H1 (cell line): ENCODE results near the gene CD300A. TPM values are rescaled to one million over a fixed set of nuclear protein-coding genes. Genes with fewer than 3 reads are reported as not detected.
A peak's percentile ranks its signal among the peaks of the same experiment; 100 is the strongest.

Source experiments
- CTCF ChIA-PET: fragments of 300-600 bp; sonication (Branson Sonifier 250); formaldehyde crosslinking; loops from one replicate; lab custom pipeline; 2021; ENCODE audit not compliant: partially characterized antibody; lab: Charles Lee
- POLR2A ChIA-PET: fragments of 300-600 bp; sonication (Branson Sonifier 250); formaldehyde crosslinking; loops from one replicate; lab custom pipeline; 2021; ENCODE audit warnings: inconsistent platforms; ENCODE audit not compliant: partially characterized antibody; lab: Charles Lee
- DNase-seq, 2 experiments: peaks; one replicate each; pipeline versions ENCODE4 v3.0.0 to v3.0.0-alpha.2; 2010 to 2022; ENCODE audit warnings: low spot score in 2 of 2, low read depth in 1 of 2, mixed read lengths in 1 of 2
- FAIRE-seq: peaks from 2 replicates; lab custom pipeline; 2011; peaks lifted over from hg19 to GRCh38; lab: Jason Lieb, UNC
- H2AFZ ChIP-seq: 2 replicates; pipeline ENCODE4 v1.8.1; 2012; ENCODE audit warnings: low read length, inconsistent platforms
- H2AK5ac ChIP-seq: 2 replicates; pipeline ENCODE4 v1.6.1; 2013; ENCODE audit warnings: low read depth, low read length
- H2BK120ac ChIP-seq: replicated peaks from 2 replicates; pipeline ENCODE3; 2013; ENCODE audit warnings: low read depth, low read length, inconsistent platforms
- H2BK12ac ChIP-seq: 2 replicates; pipeline ENCODE4 v1.6.1; 2013; ENCODE audit warnings: low read depth, low read length
- H2BK15ac ChIP-seq: 2 replicates; pipeline ENCODE4 v1.6.1; 2013; ENCODE audit warnings: low read length
- H2BK20ac ChIP-seq: 2 replicates; pipeline ENCODE4 v1.6.1; 2013; ENCODE audit warnings: low read length
- H2BK5ac ChIP-seq: 2 replicates; pipeline ENCODE4 v1.6.1; 2013; ENCODE audit warnings: low read depth, low read length
- H3K14ac ChIP-seq: 2 replicates; pipeline ENCODE4 v1.6.1; 2013; ENCODE audit warnings: inconsistent platforms; ENCODE audit not compliant: insufficient read length
- H3K18ac ChIP-seq: 2 replicates; pipeline ENCODE4 v1.6.1; 2013; ENCODE audit warnings: low read length; ENCODE audit errors: extremely low read depth
- H3K23ac ChIP-seq: 2 replicates; pipeline ENCODE4 v1.6.1; 2013; ENCODE audit warnings: inconsistent platforms; ENCODE audit not compliant: insufficient read length
- H3K23me2 ChIP-seq: 2 replicates; pipeline ENCODE4 v1.6.1; 2013; ENCODE audit warnings: low read depth, low read length
- H3K27ac ChIP-seq: 2 replicates; pipeline ENCODE4 v1.6.1; 2011; ENCODE audit warnings: low read depth, low read length, inconsistent platforms
- H3K27me3 ChIP-seq, 4 experiments: replicated peaks in 1 of 4; 1 replicate in 1 of 4; 2 replicates in 3 of 4; pipeline versions ENCODE4 v1.6.1 to v1.8.1; 2011 to 2013; ENCODE audit warnings: low read length in 3 of 4, mild to moderate bottlenecking in 3 of 4, inconsistent platforms in 2 of 4, mixed read lengths in 2 of 4, moderate library complexity in 1 of 4; ENCODE audit not compliant: control insufficient read depth in 3 of 4, insufficient read depth in 3 of 4; ENCODE audit errors: extremely low read depth in 1 of 4
- H3K36me3 ChIP-seq, 4 experiments: 2 replicates each; pipeline versions ENCODE4 v1.6.1 to v1.8.1; 2011 to 2013; ENCODE audit warnings: mild to moderate bottlenecking in 4 of 4, low read length in 3 of 4, moderate library complexity in 2 of 4, control low read depth in 1 of 4, inconsistent platforms in 1 of 4; ENCODE audit not compliant: insufficient read depth in 4 of 4, control insufficient read depth in 2 of 4
- H3K4ac ChIP-seq: replicated peaks from 2 replicates; pipeline ENCODE3; 2013; ENCODE audit warnings: low read length, low read depth, mixed read lengths, inconsistent platforms; ENCODE audit not compliant: insufficient read length
- H3K4me1 ChIP-seq, 4 experiments: replicated peaks in 1 of 4; 1 replicate in 1 of 4; 2 replicates in 3 of 4; pipeline versions ENCODE4 v1.6.1 to v1.8.1; 2011 to 2013; ENCODE audit warnings: low read length in 3 of 4, inconsistent platforms in 2 of 4, mixed read lengths in 1 of 4; ENCODE audit not compliant: insufficient read depth in 4 of 4, control insufficient read depth in 3 of 4
- H3K4me2 ChIP-seq, 2 experiments: 2 replicates each; pipeline versions ENCODE4 v1.6.1 to v1.8.1; 2011 to 2013; ENCODE audit warnings: low read depth in 2 of 2, low read length in 2 of 2, control low read depth in 1 of 2, inconsistent platforms in 1 of 2, mild to moderate bottlenecking in 1 of 2; ENCODE audit not compliant: insufficient read depth in 1 of 2
- H3K4me3 ChIP-seq, 4 experiments: fragments of 200-600, 300-600 bp in 1 of 4; sonication (generic), shearing (Covaris generic), sonication (Bioruptor Twin) in 1 of 4; 2 replicates each; pipeline versions ENCODE4 v1.5.1 to v1.8.1; 2011 to 2016; ENCODE audit warnings: low read length in 4 of 4, low read depth in 3 of 4, control low read depth in 2 of 4, inconsistent platforms in 2 of 4, mild to moderate bottlenecking in 2 of 4, mixed read lengths in 1 of 4, moderate library complexity in 1 of 4; ENCODE audit not compliant: insufficient read depth in 2 of 4; ENCODE audit errors: extremely low read depth in 1 of 4
- H3K56ac ChIP-seq: replicated peaks from 2 replicates; pipeline ENCODE3; 2013; ENCODE audit warnings: low read depth, mild to moderate bottlenecking, mixed read lengths, low read length, inconsistent platforms; ENCODE audit not compliant: insufficient read length
- H3K79me1 ChIP-seq: 2 replicates; pipeline ENCODE4 v1.6.1; 2013; ENCODE audit warnings: low read depth, low read length, control low read depth
- H3K79me2 ChIP-seq, 2 experiments: 2 replicates each; pipeline versions ENCODE4 v1.6.1 to v1.8.1; 2012 to 2013; ENCODE audit warnings: low read length in 2 of 2, mild to moderate bottlenecking in 2 of 2, inconsistent platforms in 1 of 2; ENCODE audit not compliant: insufficient read depth in 2 of 2, control insufficient read depth in 1 of 2
- H3K9ac ChIP-seq, 4 experiments: replicated peaks in 1 of 4; 1 replicate in 1 of 4; 2 replicates in 3 of 4; pipeline versions ENCODE4 v1.6.1 to v1.8.1; 2011 to 2013; ENCODE audit warnings: low read depth in 3 of 4, low read length in 3 of 4, control low read depth in 2 of 4, mild to moderate bottlenecking in 2 of 4, moderate library complexity in 2 of 4, inconsistent platforms in 1 of 4; ENCODE audit errors: extremely low read depth in 1 of 4
- H3K9me3 ChIP-seq, 2 experiments: 2 replicates each; pipeline versions ENCODE4 v1.6.1 to v1.8.1; 2012 to 2013; ENCODE audit warnings: mild to moderate bottlenecking in 2 of 2, moderate library complexity in 2 of 2, control low read depth in 1 of 2, inconsistent platforms in 1 of 2, low read depth in 1 of 2, low read length in 1 of 2, mixed read lengths in 1 of 2; ENCODE audit not compliant: insufficient read depth in 2 of 2
- H4K20me1 ChIP-seq, 2 experiments: replicated peaks in 1 of 2; 2 replicates each; pipeline versions ENCODE3 to v1.8.1; 2011 to 2013; ENCODE audit warnings: inconsistent platforms in 2 of 2, low read length in 2 of 2, mild to moderate bottlenecking in 1 of 2; ENCODE audit not compliant: insufficient read depth in 2 of 2, control insufficient read depth in 1 of 2
- H4K5ac ChIP-seq: 2 replicates; pipeline ENCODE4 v1.6.1; 2013; ENCODE audit warnings: low read length, low read depth, mixed read lengths, inconsistent platforms; ENCODE audit not compliant: insufficient read length
- H4K8ac ChIP-seq: 2 replicates; pipeline ENCODE4 v1.8.0; 2013; ENCODE audit warnings: mild to moderate bottlenecking, moderate library complexity, low read length, inconsistent platforms; ENCODE audit not compliant: insufficient read depth; ENCODE audit errors: extremely low read depth
- H4K91ac ChIP-seq: replicated peaks from 2 replicates; pipeline ENCODE3; 2013; ENCODE audit warnings: low read length, mixed read lengths, inconsistent platforms; ENCODE audit not compliant: insufficient read length
- CREB1 ChIP-seq: IDR thresholded peaks from 2 replicates; pipeline ENCODE4 v1.6.1; 2012; ENCODE audit warnings: inconsistent platforms
- E2F6 ChIP-seq: IDR thresholded peaks from 2 replicates; pipeline ENCODE4 v1.6.1; 2012; ENCODE audit warnings: inconsistent platforms
- GTF2F1 ChIP-seq: IDR thresholded peaks from 2 replicates; pipeline ENCODE4 v1.6.1; 2012; ENCODE audit warnings: low read depth, low read length, improper control_type of control experiment, borderline replicate concordance
- JUN ChIP-seq: IDR thresholded peaks from 2 replicates; pipeline ENCODE4 v1.6.1; 2011; ENCODE audit warnings: low read depth, mild to moderate bottlenecking, improper control_type of control experiment, low read length
- KDM5A ChIP-seq: fragments of 200-600 bp; IDR thresholded peaks from 2 replicates; pipeline ENCODE4 v1.7.1; 2012; ENCODE audit warnings: mild to moderate bottlenecking, low read length, inconsistent platforms, mixed read lengths
- MAX ChIP-seq: IDR thresholded peaks from 2 replicates; pipeline ENCODE4 v1.6.1; 2012; ENCODE audit warnings: inconsistent platforms
- RNF2 ChIP-seq: fragments of 200-900, 300-1000 bp; sonication (generic); IDR thresholded peaks from 2 replicates; pipeline ENCODE4 v1.7.1; 2016; ENCODE audit warnings: borderline replicate concordance, low read depth, mild to moderate bottlenecking, antibody characterized with exemption, low read length; ENCODE audit not compliant: poor library complexity, severe bottlenecking; ENCODE audit errors: missing control alignments
- SIN3A ChIP-seq, 2 experiments: IDR thresholded peaks in 1 of 2; conservative IDR thresholded peaks in 1 of 2; 2 replicates each; pipeline ENCODE4 v1.6.1; 2011 to 2012; ENCODE audit warnings: low read length in 2 of 2, improper control_type of control experiment in 1 of 2, low read depth in 1 of 2, mild to moderate bottlenecking in 1 of 2
- SP4 ChIP-seq: IDR thresholded peaks from 2 replicates; pipeline ENCODE4 v1.6.1; 2012; ENCODE audit warnings: low read length, inconsistent platforms
- TEAD4 ChIP-seq: IDR thresholded peaks from 2 replicates; pipeline ENCODE4 v1.6.1; 2012; ENCODE audit warnings: low read depth, low read length, inconsistent platforms, mixed read lengths
- WGBS, 2 experiments: shearing (Covaris generic) in 1 of 2; methylation state at CpG; one replicate each; pipeline versions ENCODE4 v1.1.6 to v1.1.7; 2013 to 2015; ENCODE audit warnings: low lambda C conversion rate in 2 of 2, mixed read lengths in 2 of 2, inconsistent platforms in 1 of 2, low coverage in 1 of 2, missing lambda C conversion rate in 1 of 2; ENCODE audit not compliant: insufficient replicate concordance in 2 of 2, insufficient coverage in 1 of 2, insufficient read length in 1 of 2; ENCODE audit errors: extremely low coverage in 1 of 2, missing lambda C conversion rate in 1 of 2; 5-methylcytosine and 5-hydroxymethylcytosine counted together
- polyA plus RNA-seq, 7 experiments: library from polyadenylated mRNA; depleted of rRNA in 3 of 7; stranded (reverse) in 5 of 7; unstranded in 2 of 7; fragments of >200 nt in 5 of 7; fragments of 200-250 nt in 2 of 7; gene quantifications; 1 replicate in 5 of 7; 2 replicates in 1 of 7; 4 replicates in 1 of 7; pipeline versions ENCODE4 v1.2.1 to v1.2.3, GENCODE V29; 2011 to 2013; ENCODE audit warnings: missing spikeins in 2 of 7, mixed read lengths in 2 of 7
- total RNA-seq: library from RNA; stranded (reverse); fragmentation: NEBNext Ultra II Directional; extraction: Animal tissue kit (Norgen Biotek cat#: 25700); gene quantifications from 2 replicates; pipeline ENCODE4 v1.2.1, GENCODE V29; 2021

Gene CD300A
- total and polyA plus RNA-seq, 2 of the 8 experiments (the other 6 are each of a cell fraction or from before 2014, with no cell fraction given): 0.52 to 1.3 TPM

- WGBS, 2 experiments: 85% methylated on average over 9 of the region's 10 CpGs; no CpG with 5 or more reads in 1 of the 2 experiments
- Histone ChIP-seq H3K4me1 (peaks cover 0 to 4% (median under 1%) of the 10 kb centered on the region in 4 experiments; a peak in 2 of 7 replicates), H2BK15ac (no peak within 1 kb of the TSS), H3K79me1 (no peaks in the 10 kb centered on the region), H3K27ac (no peak within 1 kb of the TSS), H2BK20ac (no peak within 1 kb of the TSS), H3K23me2 (no peaks in the 10 kb centered on the region), H2AFZ (no peak within 1 kb of the TSS), H3K4ac (no peak within 1 kb of the TSS), H3K56ac (no peak within 1 kb of the TSS), H3K36me3 (no peaks in the 10 kb centered on the region), H3K79me2 (no peaks in the 10 kb centered on the region), H3K14ac (no peak within 1 kb of the TSS), H2BK120ac (no peak within 1 kb of the TSS), H2AK5ac (no peak within 1 kb of the TSS), H4K20me1 (no peaks in the 10 kb centered on the region), H2BK12ac (no peak within 1 kb of the TSS; the same call in 1 of the 2 replicates), H3K27me3 (peaks cover 0 to 2% (median 0%) of the 10 kb centered on the region in 4 experiments; a peak in 2 of 7 replicates), H2BK5ac (no peak within 1 kb of the TSS), H3K4me3 (no peak within 1 kb of the TSS), H4K91ac (peak within 1 kb of the TSS; percentile 59), H3K18ac (no peak within 1 kb of the TSS), H3K23ac (no peak within 1 kb of the TSS), H3K9me3 (no peaks in the 10 kb centered on the region), H3K4me2 (no peak within 1 kb of the TSS), H4K8ac (peak within 1 kb of the TSS; percentile 35; the same call in 1 of the 2 replicates), H3K9ac (no peak within 1 kb of the TSS), H4K5ac (no peak within 1 kb of the TSS)
- ChIA-PET POLR2A (interaction anchor here (0.5 kb wide), 1 partner anchor 77 kb away, joined by 3 read pairs; no protein-coding TSS in a partner anchor), CTCF (interaction anchor here (0.7 to 2.6 kb wide), 9 partner anchors 73 to 233 kb away, joined by 3 to 21 read pairs (median 3); partner anchors contain the start of gene GPR142)
- TF ChIP-seq SIN3A (conservative IDR thresholded peaks at IDR 0.05 in 1 of 2, IDR thresholded peaks at IDR 0.05 in 1 of 2; ENCODE audit: low read depth in 1 of 2, low read length in 2 of 2) (no peak), CREB1 (no peak), E2F6 (no peak), RNF2 (no peak), GTF2F1 (no peak), JUN (no peak), TEAD4 (no peak), KDM5A (no peak), SP4 (no peak), MAX (no peak)
- DNase-seq: no peak
- FAIRE-seq: no peak
Observed at GRCh38 chr17:74531231-74531761, 64.9 kb downstream of the CD300A start, which contains the start of gene CD300LB. Gene CD300LB, minus strand, starts transcription at chr17:74531475. Its CDS starts 125 bp downstream, at chr17:74531350.
